ENCODE data around the gene VTI1A.

GRCh38 chr10:112424651-112425050, 22.4 kb upstream of the VTI1A start:
- TF ChIP-seq CTCF (IDR thresholded peaks at IDR 0.05) (no peak), POLR2AphosphoS5 (IDR thresholded peaks at IDR 0.05) (no peak), POLR2A (IDR thresholded peaks at IDR 0.05) (no peak)
